Measurements from ENCODE around the gene HLA-DPB1. TPM values are rescaled to one million over a fixed set of nuclear protein-coding genes. Genes with fewer than 3 reads are reported as not detected.

Gene HLA-DPB1
- polyA plus RNA-seq, 3 donors, result 569 to 682 (median 676) TPM

- Histone ChIP-seq H3K79me2 (ENCODE audit: insufficient read depth, low read length) (peaks cover 32% of the 10 kb centered on the region), H3K27me3 (ENCODE audit: control insufficient read depth in 2 of 2, insufficient read depth in 2 of 2, low read length in 2 of 2) (no peaks in the 10 kb centered on the region), H3K9me3 (replicated peaks in 1 of 2; ENCODE audit: control insufficient read depth in 1 of 2, insufficient read depth in 1 of 2, low read length in 2 of 2) (no peaks in the 10 kb centered on the region), H3K27ac (ENCODE audit: low read depth in 1 of 2, low read length in 2 of 2) (no peak overlapping the region), H3K4me2 (replicated peaks; ENCODE audit: extremely low read depth, low read length, poor library complexity, severe bottlenecking) (no peak overlapping the region), H3K36me3 (replicated peaks in 1 of 2; ENCODE audit: control insufficient read depth in 1 of 2, insufficient read depth in 2 of 2, low read length in 2 of 2) (peaks cover 58 to 63% of the 10 kb centered on the region in 2 donors), H3K4me1 (ENCODE audit: control insufficient read depth in 1 of 2, insufficient read depth in 2 of 2, low read length in 2 of 2) (peaks cover 21 to 25% of the 10 kb centered on the region in 2 donors), H2AFZ (ENCODE audit: insufficient read depth, low read depth, low read length, poor library complexity, severe bottlenecking) (no peak overlapping the region), H4K20me1 (ENCODE audit: insufficient read depth, low read length) (peaks cover 8% of the 10 kb centered on the region), H3K4me3 (replicated peaks in 1 of 3; ENCODE audit: low read depth in 2 of 3, low read length in 3 of 3) (no peak overlapping the region), H3K9ac (ENCODE audit: insufficient read depth, low read length, poor library complexity, severe bottlenecking) (no peak overlapping the region)
- intact Hi-C loops (cut with micrococcal nuclease), result no loop called here
- no peaks in the 10 kb centered on the region for H3K27me3 Mint-ChIP-seq (ENCODE audit: low read depth in 3 of 3)
- peaks cover 0 to 18% (median 10%) of the 10 kb centered on the region in 7 donors for H3K9me3 Mint-ChIP-seq
- H3K36me3 Mint-ChIP-seq, result peaks cover 71 to 80% of the 10 kb centered on the region in 2 donors
- no CpG with 5 or more reads among the region's 3 CpGs for WGBS (ENCODE audit: insufficient coverage)
- no peak for DNase-seq
- TF ChIP-seq CTCF (IDR thresholded peaks at IDR 0.05), result no peak
- H3K4me1 Mint-ChIP-seq, result peaks cover 63% of the 10 kb centered on the region
- H3K27ac Mint-ChIP-seq, result no peak overlapping the region
- no peak overlapping the region for H3K4me3 Mint-ChIP-seq
Measured at GRCh38 chr6:33066917-33067521, 8.8 kb upstream of the HLA-DPB1 start.

- DNase-seq, result no peak
- Histone ChIP-seq H3K27me3 (ENCODE audit: control insufficient read depth in 2 of 2, insufficient read depth in 2 of 2, low read length in 2 of 2) (no peaks in the 10 kb centered on the region), H4K20me1 (ENCODE audit: insufficient read depth, low read length) (peaks cover 8% of the 10 kb centered on the region), H3K36me3 (replicated peaks in 1 of 2; ENCODE audit: control insufficient read depth in 1 of 2, insufficient read depth in 2 of 2, low read length in 2 of 2) (peaks cover 58 to 63% of the 10 kb centered on the region in 2 donors), H3K9me3 (replicated peaks in 1 of 2; ENCODE audit: control insufficient read depth in 1 of 2, insufficient read depth in 1 of 2, low read length in 2 of 2) (no peaks in the 10 kb centered on the region), H3K4me3 (replicated peaks in 1 of 3; ENCODE audit: low read depth in 2 of 3, low read length in 3 of 3) (no peak overlapping the region), H3K4me2 (replicated peaks; ENCODE audit: extremely low read depth, low read length, poor library complexity, severe bottlenecking) (no peak overlapping the region), H2AFZ (ENCODE audit: insufficient read depth, low read depth, low read length, poor library complexity, severe bottlenecking) (no peak overlapping the region), H3K79me2 (ENCODE audit: insufficient read depth, low read length) (peaks cover 48% of the 10 kb centered on the region), H3K27ac (ENCODE audit: low read depth in 1 of 2, low read length in 2 of 2) (no peak overlapping the region), H3K9ac (ENCODE audit: insufficient read depth, low read length, poor library complexity, severe bottlenecking) (no peak overlapping the region), H3K4me1 (ENCODE audit: control insufficient read depth in 1 of 2, insufficient read depth in 2 of 2, low read length in 2 of 2) (peaks cover 36 to 39% of the 10 kb centered on the region in 2 donors)
- H3K27me3 Mint-ChIP-seq (ENCODE audit: low read depth in 3 of 3), result no peaks in the 10 kb centered on the region
- no peak for TF ChIP-seq CTCF (IDR thresholded peaks at IDR 0.05)
- H3K27ac Mint-ChIP-seq, result peak overlapping the region in 5 of 7 donors; percentile 1 to 48 (median 5)
- H3K9me3 Mint-ChIP-seq, result peaks cover 0 to 15% (median 6%) of the 10 kb centered on the region in 7 donors
- peaks cover 70% of the 10 kb centered on the region for H3K4me1 Mint-ChIP-seq
- no peak overlapping the region for H3K4me3 Mint-ChIP-seq
- peaks cover 64 to 80% of the 10 kb centered on the region in 2 donors for H3K36me3 Mint-ChIP-seq
- intact Hi-C loops (cut with micrococcal nuclease), result no loop called here
- WGBS (ENCODE audit: insufficient coverage), result 100% methylated on average over 4 of the region's 10 CpGs
Measured at GRCh38 chr6:33069021-33069738, 6.6 kb upstream of the HLA-DPB1 start.
